A673 (cell line): Measurements from ENCODE around the gene YWHAG.
"Not testable (repeated sequence)": the region's sequence is repeated elsewhere in the genome, so short reads cannot be mapped to it uniquely, and the experiment has no call there.

ENCODE experiments used
- EZH2 ChIP-seq: fragments of 200-600 bp; sonication (generic); IDR thresholded peaks from 2 replicates; pipeline ENCODE4 v1.6.1; 2017; ENCODE audit warnings: borderline replicate concordance, low read depth, mild to moderate bottlenecking, mixed read lengths, antibody characterized with exemption, low read length; ENCODE audit not compliant: poor library complexity, severe bottlenecking
- TF ChIP-seq, protein P1 (sequence below): fragments of 300-800, 200-600 bp; sonication (generic); conservative IDR thresholded peaks from 2 replicates; pipeline ENCODE4 v1.5.1; 2017; ENCODE audit warnings: low read depth, mild to moderate bottlenecking, antibody characterized with exemption, low read length, moderate library complexity, mixed read lengths

DNA sequence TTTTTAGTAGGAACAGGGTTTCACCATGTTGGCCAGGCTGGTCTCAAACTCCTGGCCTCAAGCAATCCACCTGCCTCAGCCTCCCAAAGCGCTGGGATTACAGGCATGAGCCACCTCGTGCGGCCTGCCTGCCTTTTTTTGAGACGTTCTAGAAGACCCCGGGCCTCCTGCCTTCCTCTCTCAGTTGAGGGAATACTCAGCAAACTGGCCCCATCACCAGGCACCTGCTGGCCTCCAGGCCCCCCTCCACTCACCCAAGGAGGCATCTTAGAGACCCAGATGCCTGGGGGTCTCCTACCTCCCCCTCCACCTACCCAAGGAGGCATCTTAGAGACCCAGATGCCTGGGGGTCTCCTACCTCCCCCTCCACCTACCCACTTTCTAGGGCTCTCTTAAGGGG, 65.9 kb downstream of the YWHAG start:
- TF ChIP-seq, protein P1, sequence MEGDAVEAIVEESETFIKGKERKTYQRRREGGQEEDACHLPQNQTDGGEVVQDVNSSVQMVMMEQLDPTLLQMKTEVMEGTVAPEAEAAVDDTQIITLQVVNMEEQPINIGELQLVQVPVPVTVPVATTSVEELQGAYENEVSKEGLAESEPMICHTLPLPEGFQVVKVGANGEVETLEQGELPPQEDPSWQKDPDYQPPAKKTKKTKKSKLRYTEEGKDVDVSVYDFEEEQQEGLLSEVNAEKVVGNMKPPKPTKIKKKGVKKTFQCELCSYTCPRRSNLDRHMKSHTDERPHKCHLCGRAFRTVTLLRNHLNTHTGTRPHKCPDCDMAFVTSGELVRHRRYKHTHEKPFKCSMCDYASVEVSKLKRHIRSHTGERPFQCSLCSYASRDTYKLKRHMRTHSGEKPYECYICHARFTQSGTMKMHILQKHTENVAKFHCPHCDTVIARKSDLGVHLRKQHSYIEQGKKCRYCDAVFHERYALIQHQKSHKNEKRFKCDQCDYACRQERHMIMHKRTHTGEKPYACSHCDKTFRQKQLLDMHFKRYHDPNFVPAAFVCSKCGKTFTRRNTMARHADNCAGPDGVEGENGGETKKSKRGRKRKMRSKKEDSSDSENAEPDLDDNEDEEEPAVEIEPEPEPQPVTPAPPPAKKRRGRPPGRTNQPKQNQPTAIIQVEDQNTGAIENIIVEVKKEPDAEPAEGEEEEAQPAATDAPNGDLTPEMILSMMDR = not testable (repeated sequence)
- not testable (repeated sequence) for TF ChIP-seq EZH2
